A673 (cell line): ENCODE measurements around the gene NBEA. TPM values are rescaled to one million over a fixed set of nuclear protein-coding genes. Genes with fewer than 3 reads are reported as not detected.

Experiments used
- BruUV-seq: library from RNA; stranded (reverse); fragments of 400-500 nt; replicated peaks from 2 replicates; lab custom pipeline; 2021; lab: Mats Ljungman, UMichigan
- CTCF ChIA-PET: fragments of 300-600 bp; sonication (Branson Sonifier 250); formaldehyde crosslinking; loops from one replicate; lab custom pipeline; 2022; ENCODE audit warnings: antibody characterized with exemption; lab: Charles Lee
- POLR2A ChIA-PET: fragments of 300-600 bp; sonication (Branson Sonifier 250); formaldehyde crosslinking; loops from one replicate; lab custom pipeline; 2022; ENCODE audit warnings: antibody characterized with exemption; ENCODE audit not compliant: low non-redundant PET; lab: Charles Lee
- DNase-seq: peaks from one replicate; pipeline ENCODE4 v3.0.0-alpha.2; 2015; ENCODE audit warnings: low spot score
- H3K27ac ChIP-seq: fragments of 200-600 bp; sonication (generic); 2 replicates; pipeline ENCODE4 v1.5.1; 2016; ENCODE audit warnings: mixed run types, low read depth, mild to moderate bottlenecking, mixed read lengths, antibody characterized with exemption, low read length; ENCODE audit not compliant: poor library complexity, severe bottlenecking
- H3K27me3 ChIP-seq: fragments of 200-600 bp; sonication (generic); replicated peaks from 2 replicates; pipeline ENCODE4 v1.6.1; 2017; ENCODE audit warnings: mixed run types, low read depth, mild to moderate bottlenecking, mixed read lengths, antibody characterized with exemption, low read length; ENCODE audit not compliant: insufficient read depth, poor library complexity
- H3K36me3 ChIP-seq: fragments of 200-600 bp; sonication (generic); 2 replicates; pipeline ENCODE4 v1.6.1; 2016; ENCODE audit warnings: mixed run types, mild to moderate bottlenecking, mixed read lengths, antibody characterized with exemption, low read length; ENCODE audit not compliant: insufficient read depth, poor library complexity, severe bottlenecking
- H3K4me1 ChIP-seq: fragments of 200-600 bp; sonication (generic); 2 replicates; pipeline ENCODE4 v1.6.1; 2017; ENCODE audit warnings: mixed run types, mild to moderate bottlenecking, mixed read lengths, antibody characterized with exemption, low read length; ENCODE audit not compliant: insufficient read depth, poor library complexity, severe bottlenecking
- H3K4me3 ChIP-seq: fragments of 200-600 bp; sonication (generic); 2 replicates; pipeline ENCODE4 v1.5.1; 2016; ENCODE audit warnings: low read depth, mixed run types, mild to moderate bottlenecking, mixed read lengths, low read length; ENCODE audit not compliant: poor library complexity, severe bottlenecking
- H3K9me3 ChIP-seq: fragments of 200-600 bp; sonication (generic); 2 replicates; pipeline ENCODE4 v1.6.1; 2016; ENCODE audit warnings: mixed run types, low read depth, mild to moderate bottlenecking, mixed read lengths, antibody characterized with exemption, low read length; ENCODE audit not compliant: poor library complexity, severe bottlenecking
- CTCF ChIP-seq: fragments of 300-800, 200-600 bp; sonication (generic); conservative IDR thresholded peaks from 2 replicates; pipeline ENCODE4 v1.5.1; 2017; ENCODE audit warnings: low read depth, mild to moderate bottlenecking, antibody characterized with exemption, low read length, moderate library complexity, mixed read lengths
- EZH2 ChIP-seq: fragments of 200-600 bp; sonication (generic); IDR thresholded peaks from 2 replicates; pipeline ENCODE4 v1.6.1; 2017; ENCODE audit warnings: borderline replicate concordance, low read depth, mild to moderate bottlenecking, mixed read lengths, antibody characterized with exemption, low read length; ENCODE audit not compliant: poor library complexity, severe bottlenecking
- intact Hi-C: fragments of 100-400 bp; cut with micrococcal nuclease; formaldehyde crosslinking; loops from one replicate; pipeline ENCODE4 v1.10.0; 2022; ENCODE audit not compliant: unreplicated experiment
- total RNA-seq: library from RNA; stranded (reverse); gene quantifications from 2 replicates; pipeline ENCODE4 v1.2.3, GENCODE V29; 2021

NBEA gene
- total RNA-seq, 1 experiment from 2014 or later: 4.2 TPM

DNA sequence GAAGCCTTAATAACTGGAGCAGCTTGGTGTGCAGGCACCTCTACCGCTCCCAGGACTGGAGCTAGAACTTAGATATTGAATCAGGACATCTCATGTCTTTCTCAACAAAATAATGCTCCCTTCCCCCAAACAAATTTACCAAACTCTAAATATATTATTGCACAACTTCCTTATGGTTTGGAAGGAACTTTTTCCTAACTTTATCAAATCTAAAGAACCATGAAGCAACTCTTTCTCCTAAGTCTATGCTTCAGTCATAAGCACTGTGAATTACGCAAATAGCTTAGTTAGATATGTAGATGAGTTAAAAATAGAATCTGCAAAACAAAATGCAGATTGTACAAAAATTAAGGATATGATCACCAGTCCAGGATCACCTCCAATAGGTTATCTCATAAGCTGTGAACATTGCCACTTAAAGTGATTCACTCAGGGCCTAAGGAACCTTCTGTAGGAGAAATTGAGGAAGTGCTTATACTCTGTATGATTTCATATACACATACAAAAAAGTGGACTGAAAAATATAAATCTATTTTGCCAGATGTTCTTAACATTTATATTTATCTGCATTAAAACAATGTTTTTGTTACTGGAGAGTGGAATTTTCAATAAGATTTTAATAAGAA is 554.8 kb downstream of the NBEA start:
- no peak overlapping the region for H3K4me3 ChIP-seq
- H3K27me3 ChIP-seq: no peaks in the 10 kb centered on the region
- ChIA-PET CTCF (no interaction called here), POLR2A (interaction anchor here (0.6 kb wide), 1 partner anchor 84 kb away, joined by 3 read pairs; no protein-coding TSS in a partner anchor)
- no peak for DNase-seq
- no TSS peak for BruUV-seq
- intact Hi-C loops: no loop called here
- H3K36me3 ChIP-seq: no peaks in the 10 kb centered on the region
- TF ChIP-seq CTCF: no peak
- TF ChIP-seq EZH2: no peak
- H3K4me1 ChIP-seq: no peaks in the 10 kb centered on the region
- no peaks in the 10 kb centered on the region for H3K9me3 ChIP-seq
- H3K27ac ChIP-seq: no peak overlapping the region

GRCh38 chr13:35498231-35498630 is 556.2 kb downstream of the NBEA start:
- Histone ChIP-seq H3K4me3 (no peak overlapping the region), H3K27me3 (no peaks in the 10 kb centered on the region), H3K9me3 (no peaks in the 10 kb centered on the region), H3K36me3 (no peaks in the 10 kb centered on the region), H3K27ac (no peak overlapping the region), H3K4me1 (no peaks in the 10 kb centered on the region)
- ChIA-PET CTCF (no interaction called here), POLR2A (no interaction called here)
- no peak for DNase-seq
- BruUV-seq: no TSS peak
- TF ChIP-seq CTCF: no peak
- no peak for TF ChIP-seq EZH2
- intact Hi-C loops: no loop called here

- Histone ChIP-seq H3K27ac (no peak overlapping the region), H3K27me3 (no peaks in the 10 kb centered on the region), H3K4me3 (no peak overlapping the region), H3K9me3 (no peaks in the 10 kb centered on the region), H3K36me3 (no peaks in the 10 kb centered on the region), H3K4me1 (no peaks in the 10 kb centered on the region)
- BruUV-seq: no TSS peak
- ChIA-PET CTCF (interaction anchor here (0.5 kb wide), 1 partner anchor 216 kb away, joined by 6 read pairs; no protein-coding TSS in a partner anchor), POLR2A (no interaction called here)
- no peak for DNase-seq
- intact Hi-C loops: no loop called here
- TF ChIP-seq EZH2: no peak
- TF ChIP-seq CTCF: no peak
Measured at GRCh38 chr13:35499196-35499662, 557.2 kb downstream of the NBEA start.
